ENCODE results near the gene MARCHF6.

Gene MARCHF6

GRCh38 chr5:10337986-10338385 lies 15.5 kb upstream of the MARCHF6 start:
- no peak for TF ChIP-seq POLR2AphosphoS5 (IDR thresholded peaks at IDR 0.05; ENCODE audit: low read depth)
- TF ChIP-seq REST (IDR thresholded peaks at IDR 0.05; ENCODE audit: insufficient replicate concordance, low read depth): no peak
- TF ChIP-seq GABPA (IDR thresholded peaks at IDR 0.05; ENCODE audit: low read depth): no peak
- TF ChIP-seq CTCF (IDR thresholded peaks at IDR 0.05; ENCODE audit: insufficient read depth, low read length): no peak
- no peak for TF ChIP-seq SPI1 (IDR thresholded peaks at IDR 0.05; ENCODE audit: borderline replicate concordance, low read depth)
- no peak for DNase-seq (ENCODE audit: low read depth in 1 of 2, low spot score in 1 of 2)
- Histone ChIP-seq H3K4me3 (replicated peaks; ENCODE audit: insufficient read depth, low read length) (no peak overlapping the region), H3K27me3 (ENCODE audit: insufficient read depth, poor library complexity, severe bottlenecking) (peaks cover 6% of the 10 kb centered on the region), H3K27ac (replicated peaks) (no peak overlapping the region)

GRCh38 chr5:10338686-10339057 lies 14.8 kb upstream of the MARCHF6 start:
- no peak for TF ChIP-seq POLR2AphosphoS5 (IDR thresholded peaks at IDR 0.05; ENCODE audit: low read depth)
- Histone ChIP-seq H3K27ac (replicated peaks) (no peak overlapping the region), H3K27me3 (ENCODE audit: insufficient read depth, poor library complexity, severe bottlenecking) (no peaks in the 10 kb centered on the region), H3K4me3 (replicated peaks; ENCODE audit: insufficient read depth, low read length) (no peak overlapping the region)
- DNase-seq (ENCODE audit: low read depth in 1 of 2, low spot score in 1 of 2): no peak

GRCh38 chr5:10339058-10339811 lies 14.3 kb upstream of the MARCHF6 start:
- H3K27me3 ChIP-seq (ENCODE audit: insufficient read depth, poor library complexity, severe bottlenecking): no peaks in the 10 kb centered on the region
- H3K27ac ChIP-seq (replicated peaks): no peak overlapping the region
- no peak overlapping the region for H3K4me3 ChIP-seq (replicated peaks; ENCODE audit: insufficient read depth, low read length)
- TF ChIP-seq CTCF (IDR thresholded peaks at IDR 0.05; ENCODE audit: insufficient read depth, low read length): no peak
- DNase-seq (ENCODE audit: low read depth in 1 of 2, low spot score in 1 of 2): no peak

GRCh38 chr5:10339958-10340357 lies 13.5 kb upstream of the MARCHF6 start:
- Histone ChIP-seq H3K27ac (replicated peaks) (no peak overlapping the region), H3K4me3 (replicated peaks; ENCODE audit: insufficient read depth, low read length) (no peak overlapping the region), H3K27me3 (ENCODE audit: insufficient read depth, poor library complexity, severe bottlenecking) (no peaks in the 10 kb centered on the region)
- no peak for TF ChIP-seq SPI1 (IDR thresholded peaks at IDR 0.05; ENCODE audit: borderline replicate concordance, low read depth)
- TF ChIP-seq POLR2AphosphoS5 (IDR thresholded peaks at IDR 0.05; ENCODE audit: low read depth): no peak
- no peak for TF ChIP-seq REST (IDR thresholded peaks at IDR 0.05; ENCODE audit: insufficient replicate concordance, low read depth)
- TF ChIP-seq CTCF (IDR thresholded peaks at IDR 0.05; ENCODE audit: insufficient read depth, low read length): no peak
- no peak for TF ChIP-seq GABPA (IDR thresholded peaks at IDR 0.05; ENCODE audit: low read depth)
- no peak for DNase-seq (ENCODE audit: low read depth in 1 of 2, low spot score in 1 of 2)
